ENCODE measurements around the gene SLCO2A1.

DNA sequence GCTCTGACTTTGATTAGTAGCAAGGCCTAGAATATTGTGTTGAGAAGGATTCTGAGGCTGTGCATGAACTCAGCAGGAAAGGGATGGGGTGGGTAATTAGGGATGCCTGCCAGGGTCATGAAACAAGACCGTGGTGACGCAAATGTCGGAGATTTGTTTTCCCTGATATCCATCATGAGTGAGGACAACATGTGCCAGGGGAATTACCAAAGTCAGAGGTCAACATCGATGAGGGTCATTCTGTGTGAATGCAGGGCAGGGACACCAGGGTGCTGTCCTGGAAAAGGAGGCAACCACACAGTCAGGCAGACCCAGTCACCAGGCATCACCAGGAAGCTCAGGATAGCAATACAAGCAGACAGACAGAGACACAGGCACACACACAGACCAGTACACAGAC lies 52.2 kb downstream of the SLCO2A1 start:
- TF ChIP-seq POLR2A (IDR thresholded peaks at IDR 0.05), result no peak
- TF ChIP-seq, protein P1, sequence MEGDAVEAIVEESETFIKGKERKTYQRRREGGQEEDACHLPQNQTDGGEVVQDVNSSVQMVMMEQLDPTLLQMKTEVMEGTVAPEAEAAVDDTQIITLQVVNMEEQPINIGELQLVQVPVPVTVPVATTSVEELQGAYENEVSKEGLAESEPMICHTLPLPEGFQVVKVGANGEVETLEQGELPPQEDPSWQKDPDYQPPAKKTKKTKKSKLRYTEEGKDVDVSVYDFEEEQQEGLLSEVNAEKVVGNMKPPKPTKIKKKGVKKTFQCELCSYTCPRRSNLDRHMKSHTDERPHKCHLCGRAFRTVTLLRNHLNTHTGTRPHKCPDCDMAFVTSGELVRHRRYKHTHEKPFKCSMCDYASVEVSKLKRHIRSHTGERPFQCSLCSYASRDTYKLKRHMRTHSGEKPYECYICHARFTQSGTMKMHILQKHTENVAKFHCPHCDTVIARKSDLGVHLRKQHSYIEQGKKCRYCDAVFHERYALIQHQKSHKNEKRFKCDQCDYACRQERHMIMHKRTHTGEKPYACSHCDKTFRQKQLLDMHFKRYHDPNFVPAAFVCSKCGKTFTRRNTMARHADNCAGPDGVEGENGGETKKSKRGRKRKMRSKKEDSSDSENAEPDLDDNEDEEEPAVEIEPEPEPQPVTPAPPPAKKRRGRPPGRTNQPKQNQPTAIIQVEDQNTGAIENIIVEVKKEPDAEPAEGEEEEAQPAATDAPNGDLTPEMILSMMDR (IDR thresholded peaks at IDR 0.05), result peak in 1 of 6 experiments; percentile 9
- peak; percentile 74 to 76 for TF ChIP-seq POLR2AphosphoS5 (IDR thresholded peaks at IDR 0.05)
- TF ChIP-seq EP300 (IDR thresholded peaks at IDR 0.05), result peak; percentile 37 to 97 (median 90)
